WTC11 (cell line): Measurements from ENCODE around the gene NRIP3. TPM values are rescaled to one million over a fixed set of nuclear protein-coding genes. Genes with fewer than 3 reads are reported as not detected.
A peak's percentile ranks its signal among the peaks of the same experiment; 100 is the strongest.

ENCODE experiments used
- AFF4 ChIP-seq: sonication (generic); formaldehyde crosslinking; IDR thresholded peaks from 2 replicates; pipeline ENCODE4 v1.8.1; 2023; ENCODE audit warnings: mild to moderate bottlenecking, missing genetic modification reagents, borderline replicate concordance
- ATF1 ChIP-seq: sonication (generic); formaldehyde crosslinking; IDR thresholded peaks from 2 replicates; pipeline ENCODE4 v1.8.1; 2023; ENCODE audit warnings: mild to moderate bottlenecking, moderate library complexity, missing genetic modification reagents
- ETV6 ChIP-seq: sonication (generic); formaldehyde crosslinking; IDR thresholded peaks from 2 replicates; pipeline ENCODE4 v1.8.1; 2022; ENCODE audit warnings: mild to moderate bottlenecking, missing genetic modification reagents
- FOXK1 ChIP-seq: sonication (generic); formaldehyde crosslinking; IDR thresholded peaks from 2 replicates; pipeline ENCODE4 v1.8.0; 2022; ENCODE audit warnings: mild to moderate bottlenecking, moderate library complexity, missing genetic modification reagents
- FOXP4 ChIP-seq: sonication (generic); formaldehyde crosslinking; IDR thresholded peaks from 2 replicates; pipeline ENCODE4 v1.8.0; 2022; ENCODE audit warnings: mild to moderate bottlenecking, missing genetic modification reagents
- GTF2I ChIP-seq: fragments of 250-450 bp; sonication (Bioruptor Pico); conservative IDR thresholded peaks from 2 replicates; pipeline ENCODE4 v1.4.0; 2021; ENCODE audit warnings: mild to moderate bottlenecking
- IRF2 ChIP-seq: sonication (generic); formaldehyde crosslinking; IDR thresholded peaks from 2 replicates; pipeline ENCODE4 v1.8.0; 2022; ENCODE audit warnings: low read depth, missing genetic modification reagents, borderline replicate concordance
- MYBL2 ChIP-seq: sonication (generic); formaldehyde crosslinking; IDR thresholded peaks from 2 replicates; pipeline ENCODE4 v1.8.1; 2023; ENCODE audit warnings: mild to moderate bottlenecking, moderate library complexity, missing genetic modification reagents
- NR3C1 ChIP-seq: sonication (generic); formaldehyde crosslinking; conservative IDR thresholded peaks from 2 replicates; pipeline ENCODE4 v1.8.1; 2023; ENCODE audit warnings: low read depth, mild to moderate bottlenecking, missing genetic modification reagents
- TCF7 ChIP-seq: sonication (generic); formaldehyde crosslinking; IDR thresholded peaks from 2 replicates; pipeline ENCODE4 v1.8.0; 2022; ENCODE audit warnings: mild to moderate bottlenecking, low read depth, missing genetic modification reagents, moderate library complexity
- ZNF138 ChIP-seq: sonication (generic); formaldehyde crosslinking; conservative IDR thresholded peaks from 2 replicates; pipeline ENCODE4 v1.8.1; 2022; ENCODE audit warnings: mild to moderate bottlenecking, moderate library complexity, missing genetic modification reagents
- ZNF263 ChIP-seq: sonication (generic); formaldehyde crosslinking; IDR thresholded peaks from 2 replicates; pipeline ENCODE4 v1.8.1; 2022; ENCODE audit warnings: low read depth, mild to moderate bottlenecking, moderate library complexity, missing genetic modification reagents
- ZNF281 ChIP-seq: sonication (generic); formaldehyde crosslinking; IDR thresholded peaks from 2 replicates; pipeline ENCODE4 v1.8.0; 2023; ENCODE audit warnings: mild to moderate bottlenecking, missing genetic modification reagents
- total RNA-seq: library from RNA; stranded (reverse); gene quantifications from 3 replicates; pipeline ENCODE4 v1.2.3, GENCODE V29; 2021
- TF ChIP-seq, protein P1 (sequence below): sonication (generic); formaldehyde crosslinking; IDR thresholded peaks from 2 replicates; pipeline ENCODE4 v1.8.1; 2023; ENCODE audit warnings: mild to moderate bottlenecking, missing genetic modification reagents, moderate library complexity
- TF ChIP-seq, protein P2 (sequence below): fragments of 250-450 bp; sonication (Bioruptor Pico); IDR thresholded peaks from 2 replicates; pipeline ENCODE4 v1.9.0; 2021; ENCODE audit warnings: mild to moderate bottlenecking
- TF ChIP-seq, protein P3 (sequence below): sonication (generic); formaldehyde crosslinking; IDR thresholded peaks from 2 replicates; pipeline ENCODE4 v1.8.0; 2022; ENCODE audit warnings: mild to moderate bottlenecking, missing genetic modification reagents
- TF ChIP-seq, protein P4 (sequence below): sonication (generic); formaldehyde crosslinking; IDR thresholded peaks from 2 replicates; pipeline ENCODE4 v1.8.0; 2023; ENCODE audit warnings: missing genetic modification reagents, mild to moderate bottlenecking, borderline replicate concordance
- TF ChIP-seq, protein P5 (sequence below): sonication (generic); formaldehyde crosslinking; IDR thresholded peaks from 2 replicates; pipeline ENCODE4 v1.8.1; 2022; ENCODE audit warnings: low read depth, missing genetic modification reagents, borderline replicate concordance

NRIP3 gene
- total RNA-seq, 1 experiment from 2014 or later: 4.5 TPM

GRCh38 chr11:8964324-8965320 lies 39.2 kb downstream of the NRIP3 start, which contains the start of gene TMEM9B (continued):
- TF ChIP-seq ATF1: no peak
- no peak for TF ChIP-seq IRF2 (CRISPR knock-in tag)
- TF ChIP-seq GTF2I (CRISPR knock-in tag): peak; percentile 94
- TF ChIP-seq, protein P1, sequence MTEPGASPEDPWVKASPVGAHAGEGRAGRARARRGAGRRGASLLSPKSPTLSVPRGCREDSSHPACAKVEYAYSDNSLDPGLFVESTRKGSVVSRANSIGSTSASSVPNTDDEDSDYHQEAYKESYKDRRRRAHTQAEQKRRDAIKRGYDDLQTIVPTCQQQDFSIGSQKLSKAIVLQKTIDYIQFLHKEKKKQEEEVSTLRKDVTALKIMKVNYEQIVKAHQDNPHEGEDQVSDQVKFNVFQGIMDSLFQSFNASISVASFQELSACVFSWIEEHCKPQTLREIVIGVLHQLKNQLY (CRISPR knock-in tag): 0 out of 2 replicates have a peak, but pooled peaks have one; percentile 43
- no peak for TF ChIP-seq FOXP4 (CRISPR knock-in tag)
- TF ChIP-seq TCF7: no peak
- 0 out of 2 replicates have a peak, but pooled peaks have one; percentile 10 for TF ChIP-seq ZNF263
- TF ChIP-seq, protein P2, sequence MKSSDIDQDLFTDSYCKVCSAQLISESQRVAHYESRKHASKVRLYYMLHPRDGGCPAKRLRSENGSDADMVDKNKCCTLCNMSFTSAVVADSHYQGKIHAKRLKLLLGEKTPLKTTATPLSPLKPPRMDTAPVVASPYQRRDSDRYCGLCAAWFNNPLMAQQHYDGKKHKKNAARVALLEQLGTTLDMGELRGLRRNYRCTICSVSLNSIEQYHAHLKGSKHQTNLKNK (CRISPR knock-in tag): no peak
- TF ChIP-seq ZNF281 (CRISPR knock-in tag): 0 out of 2 replicates have a peak, but pooled peaks have one; percentile 14
- 0 out of 2 replicates have a peak, but pooled peaks have one; percentile 77 for TF ChIP-seq NR3C1 (CRISPR knock-in tag)
- TF ChIP-seq ETV6: peak; percentile 52; the same call in 1 of the 2 replicates
- TF ChIP-seq, protein P3, sequence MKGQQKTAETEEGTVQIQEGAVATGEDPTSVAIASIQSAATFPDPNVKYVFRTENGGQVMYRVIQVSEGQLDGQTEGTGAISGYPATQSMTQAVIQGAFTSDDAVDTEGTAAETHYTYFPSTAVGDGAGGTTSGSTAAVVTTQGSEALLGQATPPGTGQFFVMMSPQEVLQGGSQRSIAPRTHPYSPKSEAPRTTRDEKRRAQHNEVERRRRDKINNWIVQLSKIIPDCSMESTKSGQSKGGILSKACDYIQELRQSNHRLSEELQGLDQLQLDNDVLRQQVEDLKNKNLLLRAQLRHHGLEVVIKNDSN (CRISPR knock-in tag): peak; percentile 65
- TF ChIP-seq MYBL2 (CRISPR knock-in tag): peak; percentile 40; the same call in 1 of the 2 replicates
- TF ChIP-seq, protein P4, sequence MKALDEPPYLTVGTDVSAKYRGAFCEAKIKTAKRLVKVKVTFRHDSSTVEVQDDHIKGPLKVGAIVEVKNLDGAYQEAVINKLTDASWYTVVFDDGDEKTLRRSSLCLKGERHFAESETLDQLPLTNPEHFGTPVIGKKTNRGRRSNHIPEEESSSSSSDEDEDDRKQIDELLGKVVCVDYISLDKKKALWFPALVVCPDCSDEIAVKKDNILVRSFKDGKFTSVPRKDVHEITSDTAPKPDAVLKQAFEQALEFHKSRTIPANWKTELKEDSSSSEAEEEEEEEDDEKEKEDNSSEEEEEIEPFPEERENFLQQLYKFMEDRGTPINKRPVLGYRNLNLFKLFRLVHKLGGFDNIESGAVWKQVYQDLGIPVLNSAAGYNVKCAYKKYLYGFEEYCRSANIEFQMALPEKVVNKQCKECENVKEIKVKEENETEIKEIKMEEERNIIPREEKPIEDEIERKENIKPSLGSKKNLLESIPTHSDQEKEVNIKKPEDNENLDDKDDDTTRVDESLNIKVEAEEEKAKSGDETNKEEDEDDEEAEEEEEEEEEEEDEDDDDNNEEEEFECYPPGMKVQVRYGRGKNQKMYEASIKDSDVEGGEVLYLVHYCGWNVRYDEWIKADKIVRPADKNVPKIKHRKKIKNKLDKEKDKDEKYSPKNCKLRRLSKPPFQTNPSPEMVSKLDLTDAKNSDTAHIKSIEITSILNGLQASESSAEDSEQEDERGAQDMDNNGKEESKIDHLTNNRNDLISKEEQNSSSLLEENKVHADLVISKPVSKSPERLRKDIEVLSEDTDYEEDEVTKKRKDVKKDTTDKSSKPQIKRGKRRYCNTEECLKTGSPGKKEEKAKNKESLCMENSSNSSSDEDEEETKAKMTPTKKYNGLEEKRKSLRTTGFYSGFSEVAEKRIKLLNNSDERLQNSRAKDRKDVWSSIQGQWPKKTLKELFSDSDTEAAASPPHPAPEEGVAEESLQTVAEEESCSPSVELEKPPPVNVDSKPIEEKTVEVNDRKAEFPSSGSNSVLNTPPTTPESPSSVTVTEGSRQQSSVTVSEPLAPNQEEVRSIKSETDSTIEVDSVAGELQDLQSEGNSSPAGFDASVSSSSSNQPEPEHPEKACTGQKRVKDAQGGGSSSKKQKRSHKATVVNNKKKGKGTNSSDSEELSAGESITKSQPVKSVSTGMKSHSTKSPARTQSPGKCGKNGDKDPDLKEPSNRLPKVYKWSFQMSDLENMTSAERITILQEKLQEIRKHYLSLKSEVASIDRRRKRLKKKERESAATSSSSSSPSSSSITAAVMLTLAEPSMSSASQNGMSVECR (CRISPR knock-in tag): peak; percentile 69
- TF ChIP-seq FOXK1: peak; percentile 75; the same call in 1 of the 2 replicates
- TF ChIP-seq, protein P5, sequence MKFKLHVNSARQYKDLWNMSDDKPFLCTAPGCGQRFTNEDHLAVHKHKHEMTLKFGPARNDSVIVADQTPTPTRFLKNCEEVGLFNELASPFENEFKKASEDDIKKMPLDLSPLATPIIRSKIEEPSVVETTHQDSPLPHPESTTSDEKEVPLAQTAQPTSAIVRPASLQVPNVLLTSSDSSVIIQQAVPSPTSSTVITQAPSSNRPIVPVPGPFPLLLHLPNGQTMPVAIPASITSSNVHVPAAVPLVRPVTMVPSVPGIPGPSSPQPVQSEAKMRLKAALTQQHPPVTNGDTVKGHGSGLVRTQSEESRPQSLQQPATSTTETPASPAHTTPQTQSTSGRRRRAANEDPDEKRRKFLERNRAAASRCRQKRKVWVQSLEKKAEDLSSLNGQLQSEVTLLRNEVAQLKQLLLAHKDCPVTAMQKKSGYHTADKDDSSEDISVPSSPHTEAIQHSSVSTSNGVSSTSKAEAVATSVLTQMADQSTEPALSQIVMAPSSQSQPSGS (CRISPR knock-in tag): no peak
- TF ChIP-seq AFF4 (CRISPR knock-in tag): no peak; the same call in 1 of the 2 replicates
- TF ChIP-seq ZNF138 (CRISPR knock-in tag): 0 out of 2 replicates have a peak, but pooled peaks have one; percentile 32
